Stimulated activated CD4-positive, alpha-beta T cell treated with anti-CD3 and anti-CD28 coated beads, Interleukin-15, amount 100 ng/mL, for 48 hours (primary cell): ENCODE data around the gene CLN6.
"Not testable (repeated sequence)": the region's sequence is repeated elsewhere in the genome, so short reads cannot be mapped to it uniquely, and the experiment has no call there.

ENCODE experiments used
- DNase-seq, 2 donors: peaks; one replicate each; pipeline ENCODE4 v3.0.0-alpha.2; 2020; ENCODE audit warnings: low read depth in 2 of 2

CLN6 gene

GRCh38 chr15:68256675-68257450 is 27.3 kb upstream of the CLN6 start:
- peak; percentile 41 to 66 for DNase-seq

- DNase-seq: no peak
Measured at GRCh38 chr15:68252925-68253534, 23.5 kb upstream of the CLN6 start.

- DNase-seq: no peak
Measured at GRCh38 chr15:68249058-68249713, 19.7 kb upstream of the CLN6 start.

DNA sequence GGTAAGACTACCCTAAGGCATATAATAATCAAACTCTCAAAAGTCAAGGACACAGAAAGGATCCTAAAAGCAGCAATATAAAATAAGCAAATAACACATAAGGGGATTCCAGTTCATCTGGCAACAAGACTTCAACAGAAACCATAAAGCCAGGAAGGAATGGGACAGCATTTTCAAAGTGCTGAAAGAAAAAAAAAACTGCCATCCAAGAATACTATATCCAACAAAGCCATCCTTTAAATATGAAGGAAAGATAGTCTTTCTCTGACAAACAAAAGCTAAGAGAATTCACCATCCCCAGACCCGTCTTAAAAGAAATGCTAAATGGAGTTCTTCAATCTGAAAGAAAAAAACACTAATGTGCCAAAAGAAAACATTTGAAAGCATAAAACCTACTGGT is 14.7 kb upstream of the CLN6 start:
- no peak for DNase-seq

DNA sequence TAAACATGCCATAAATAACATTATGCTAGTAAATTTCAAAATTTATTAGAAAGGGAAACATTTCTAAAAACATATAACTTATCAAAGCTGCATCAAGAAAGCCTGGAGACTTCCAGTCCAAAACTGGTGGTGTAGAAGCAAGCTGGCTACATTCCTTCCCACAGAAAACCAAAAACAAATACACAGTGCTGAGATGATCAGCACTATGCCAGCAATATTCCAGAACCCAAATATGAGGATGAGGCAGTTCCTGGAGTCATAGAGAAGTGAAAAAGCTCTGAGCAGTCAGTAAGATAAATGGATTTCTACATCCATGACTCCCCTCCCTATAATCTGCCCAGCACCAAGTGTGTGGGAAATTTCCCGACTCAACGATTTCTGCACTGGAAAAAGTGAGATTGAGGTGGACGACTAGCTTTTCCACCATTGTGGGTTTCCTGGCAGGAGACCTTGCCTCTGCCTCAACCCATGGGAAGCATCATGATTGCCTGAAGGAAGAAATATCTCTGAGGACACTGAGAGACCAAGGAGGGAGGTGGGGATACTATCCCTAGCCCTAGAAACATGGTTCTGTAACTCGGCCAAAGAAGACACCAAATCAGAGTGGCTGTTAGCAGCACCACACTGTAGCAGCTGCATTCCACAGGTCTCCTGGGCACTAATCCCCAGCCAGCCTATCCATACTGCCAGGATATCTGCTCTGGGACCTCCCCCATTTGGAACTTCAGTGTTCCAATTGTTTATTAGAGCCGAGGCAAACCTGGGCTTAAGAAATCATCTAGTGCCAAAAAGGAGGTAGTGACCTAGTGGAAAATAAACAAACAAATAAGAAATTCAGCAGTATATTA is 11.8 kb upstream of the CLN6 start:
- no peak for DNase-seq

DNA sequence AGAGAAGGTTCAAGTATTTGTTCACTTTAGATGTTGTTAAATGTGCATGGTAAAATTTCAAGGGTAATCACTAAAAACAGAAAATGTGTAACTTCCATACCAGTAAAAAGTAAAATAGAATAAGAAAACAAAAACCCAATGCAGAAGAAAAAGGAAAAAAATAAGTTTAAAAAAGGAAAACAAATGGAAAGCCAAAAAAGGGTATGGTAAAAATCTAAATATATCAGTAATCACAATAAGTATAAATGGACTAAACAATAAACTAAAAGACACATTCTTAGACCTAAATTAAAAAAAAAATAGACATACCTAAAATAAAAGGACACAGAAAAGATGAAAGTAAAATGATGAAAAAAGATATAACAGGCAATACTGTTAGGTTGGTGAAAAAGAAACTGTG is 9.5 kb upstream of the CLN6 start:
- no peak for DNase-seq

DNA sequence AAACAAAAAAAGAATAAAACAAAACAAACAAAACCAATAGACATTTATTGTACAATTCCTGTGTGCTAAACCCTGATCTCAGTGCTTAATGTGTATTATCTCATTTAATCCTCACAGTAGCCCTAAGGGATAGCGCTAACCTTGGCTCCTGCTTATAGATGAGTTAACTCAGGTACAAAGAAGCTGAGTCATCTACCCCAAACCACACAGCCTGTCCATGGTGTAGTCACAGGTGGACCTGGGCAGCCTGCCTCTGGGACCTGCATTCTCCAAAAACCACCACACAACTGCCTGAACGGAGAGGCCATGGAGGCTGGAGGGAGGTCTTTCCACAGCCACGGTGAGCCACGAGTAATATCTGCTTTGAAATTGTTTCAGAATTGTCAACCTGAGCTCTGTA is 5.5 kb upstream of the CLN6 start:
- no peak for DNase-seq

DNA sequence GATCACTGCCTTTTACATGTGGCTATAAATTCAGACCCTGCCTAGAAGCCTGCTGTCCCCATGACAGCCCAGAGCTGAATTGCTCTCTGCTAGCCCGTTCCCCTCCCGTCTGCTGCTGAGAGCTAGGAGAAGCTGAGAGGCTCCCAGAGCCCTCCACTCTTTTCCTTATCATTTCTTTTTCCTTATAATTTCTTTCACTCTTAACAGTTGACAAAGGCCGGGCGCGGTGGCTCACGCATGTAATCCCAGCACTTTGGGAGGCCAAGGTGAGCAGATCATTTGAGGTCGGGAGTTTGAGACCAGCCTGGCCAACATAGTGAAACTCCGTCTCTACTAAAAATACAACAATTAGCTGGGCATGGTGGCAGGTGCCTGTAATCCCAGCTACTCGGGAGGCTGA is 5.0 kb upstream of the CLN6 start:
- not testable (repeated sequence) for DNase-seq

DNA sequence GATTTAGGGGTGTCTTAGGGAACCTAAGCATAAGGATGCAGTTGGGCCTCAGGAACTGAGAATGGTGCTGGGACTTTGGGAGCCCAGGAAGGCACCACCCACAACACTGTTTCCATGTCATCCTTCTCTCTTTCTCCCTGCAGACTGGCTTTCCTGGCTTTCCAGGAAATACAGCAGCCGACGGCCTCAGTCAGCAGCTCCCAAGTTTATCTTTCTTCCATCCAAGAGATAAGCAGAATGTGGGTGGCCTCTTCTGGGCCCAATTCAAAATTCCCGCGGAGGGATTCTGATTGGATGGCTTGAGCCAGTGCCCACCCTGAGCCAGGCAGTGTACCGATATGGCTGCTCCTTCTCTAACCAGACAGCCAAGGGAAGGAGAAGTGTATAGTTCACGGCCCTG is 4.5 kb upstream of the CLN6 start:
- no peak for DNase-seq

- no peak for DNase-seq
Measured at GRCh38 chr15:68232937-68233336, 3.4 kb upstream of the CLN6 start.

- no peak for DNase-seq
Measured at GRCh38 chr15:68232449-68232848, 2.9 kb upstream of the CLN6 start.

DNA sequence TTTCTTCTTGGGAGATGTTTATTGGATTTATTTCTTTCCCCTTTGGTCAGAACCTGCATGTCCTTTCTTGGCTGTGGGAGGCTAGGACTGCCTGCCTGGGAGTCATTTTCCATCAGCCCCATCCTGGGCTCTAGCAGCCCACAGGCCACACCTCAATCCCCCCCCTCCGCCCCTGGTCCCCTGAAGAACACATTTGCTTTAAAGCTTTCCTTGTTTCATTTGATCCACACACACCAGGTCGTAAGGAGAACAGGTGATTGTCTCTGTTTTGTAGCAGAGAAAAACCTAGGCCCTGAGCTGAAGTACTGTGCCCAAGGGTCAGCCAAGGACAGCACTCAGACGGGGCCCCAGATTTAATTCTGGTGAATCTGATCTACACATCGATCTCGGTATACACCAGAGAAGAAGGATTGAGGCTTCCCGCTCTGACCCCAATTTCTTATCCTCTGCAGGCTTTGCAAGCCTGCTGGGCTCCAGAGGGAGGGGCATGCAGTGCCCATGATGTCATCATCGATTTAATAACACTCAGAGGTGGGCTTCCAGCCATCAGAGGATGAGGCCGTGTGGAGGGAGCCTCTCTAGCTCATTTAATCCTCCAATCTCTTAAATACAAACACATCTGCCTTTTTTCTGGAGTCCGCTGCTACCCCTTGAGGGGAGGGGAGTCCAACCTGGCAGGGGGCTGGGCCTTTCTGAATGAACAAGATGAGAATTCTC is 1.7 kb upstream of the CLN6 start:
- no peak for DNase-seq

GRCh38 chr15:68230157-68231100 is 901 bp upstream of the CLN6 start:
- DNase-seq: no peak

DNA sequence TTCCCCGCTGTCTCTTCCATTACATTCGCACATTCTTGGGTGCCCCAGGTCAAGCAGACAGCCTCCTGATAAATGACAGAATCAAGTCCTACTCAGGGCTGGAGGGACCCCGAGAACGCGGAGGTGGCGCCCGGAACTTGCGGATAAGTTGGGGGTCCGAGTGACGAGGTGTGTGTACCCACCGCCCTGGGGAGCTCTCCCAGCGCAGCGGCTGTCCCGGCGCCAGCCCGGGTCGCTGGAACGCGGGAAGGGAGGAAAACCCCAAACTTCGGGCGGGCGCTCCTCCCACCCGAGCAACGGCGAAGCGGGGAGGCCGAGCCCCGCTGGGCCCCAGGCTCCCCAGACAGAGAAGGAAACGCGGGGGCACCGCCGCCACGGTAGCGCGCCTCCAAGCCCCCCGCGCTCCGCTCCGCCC is 550 bp downstream of the CLN6 start:
- DNase-seq: no peak

DNA sequence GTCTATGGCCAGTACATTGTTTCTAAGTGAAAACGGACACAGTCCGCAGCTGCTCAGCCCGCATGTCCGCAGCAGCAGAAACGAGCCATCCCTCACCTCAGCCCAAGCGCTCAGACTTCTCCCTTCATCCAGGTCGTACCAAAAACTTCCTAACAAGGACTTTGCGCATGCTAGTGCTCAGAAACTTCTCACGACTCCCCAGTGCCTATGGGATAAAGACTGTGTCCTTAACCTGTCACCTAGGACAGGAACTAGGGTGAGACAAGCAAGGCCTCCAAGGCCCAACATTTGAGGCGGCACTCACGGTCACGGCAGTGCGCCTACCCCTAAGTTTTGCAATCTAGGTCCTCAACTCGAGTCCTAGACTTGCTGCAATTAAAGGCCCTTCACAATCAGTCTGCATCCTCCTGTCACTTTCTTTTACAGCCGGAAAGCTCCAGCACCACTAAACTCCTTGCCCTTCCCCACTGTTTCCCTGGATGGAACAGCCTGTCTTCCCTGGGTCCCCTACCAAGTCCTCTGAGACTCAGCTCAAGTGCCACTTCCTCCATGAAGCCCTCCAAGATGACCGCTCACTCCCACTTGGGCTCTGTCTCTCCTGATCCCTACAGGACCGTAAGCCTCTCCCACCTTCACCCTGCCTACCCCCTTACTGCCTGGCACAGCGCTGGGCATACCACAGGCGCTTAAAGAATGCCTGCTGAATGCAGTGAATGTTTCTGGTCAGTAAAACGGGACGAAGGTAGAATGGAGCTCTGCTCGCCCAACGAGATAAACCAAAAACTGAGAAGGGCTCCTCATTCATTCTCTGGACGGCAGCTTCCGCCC is 1.2 kb downstream of the CLN6 start:
- no peak for DNase-seq

DNA sequence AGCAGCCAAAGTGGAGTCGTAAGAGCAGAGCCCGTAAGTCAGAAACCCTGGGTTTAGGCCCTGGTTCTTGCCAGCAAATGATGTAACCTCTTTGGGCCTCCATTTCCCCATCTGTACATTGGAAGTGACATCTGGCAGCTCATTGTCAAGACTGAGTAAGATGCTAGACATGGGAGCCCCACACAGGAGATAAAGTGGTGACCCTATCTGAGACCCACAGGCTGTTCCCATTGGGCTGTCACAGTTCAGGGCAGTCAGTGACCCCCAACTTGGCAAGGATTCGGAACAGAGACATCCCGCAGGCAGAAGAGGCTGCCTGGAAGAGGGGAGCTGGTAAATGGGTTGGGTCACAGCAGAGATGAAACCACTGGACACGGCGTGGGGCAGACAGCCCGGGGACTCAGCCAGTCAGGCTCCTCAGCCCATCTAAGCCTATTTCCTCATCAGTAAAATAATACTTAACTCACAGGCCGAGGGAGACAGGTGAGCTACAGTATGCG is 1.8 kb downstream of the CLN6 start:
- DNase-seq: no peak

GRCh38 chr15:68225442-68225841 is 4.1 kb downstream of the CLN6 start:
- DNase-seq: not testable (repeated sequence)

DNA sequence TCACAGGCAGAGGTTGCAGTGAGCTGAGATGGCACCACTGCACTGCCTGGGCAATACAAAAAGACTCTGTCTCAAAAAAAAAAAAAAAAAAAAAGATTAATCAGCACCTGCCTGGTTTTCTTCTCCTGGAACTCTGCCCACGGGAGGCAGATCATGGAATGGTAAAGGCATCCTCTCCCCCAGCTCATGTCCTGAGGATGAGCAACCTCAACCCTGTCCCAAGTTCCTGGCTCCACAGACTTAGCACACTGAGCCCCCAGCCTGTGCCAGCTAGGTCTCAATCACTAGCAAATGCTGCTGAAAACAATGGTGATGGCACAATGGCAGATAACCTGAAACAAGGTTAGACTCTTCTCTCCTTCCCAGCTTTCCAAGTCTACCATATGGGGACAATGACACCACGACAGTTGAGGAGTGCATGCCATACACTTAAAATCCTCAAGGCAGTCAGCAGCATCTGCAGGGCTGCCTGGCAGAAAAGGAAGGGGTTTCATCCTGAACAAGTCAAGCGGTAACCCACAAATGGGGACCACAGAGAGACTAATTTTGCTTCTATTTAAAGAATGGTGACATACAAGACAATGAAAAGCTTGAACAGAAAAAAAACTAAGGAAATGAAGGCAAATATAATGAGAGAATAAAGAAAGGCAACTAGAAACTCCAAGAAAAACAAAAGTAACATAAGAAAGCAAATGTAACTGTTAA is 4.8 kb downstream of the CLN6 start:
- no peak for DNase-seq

DNA sequence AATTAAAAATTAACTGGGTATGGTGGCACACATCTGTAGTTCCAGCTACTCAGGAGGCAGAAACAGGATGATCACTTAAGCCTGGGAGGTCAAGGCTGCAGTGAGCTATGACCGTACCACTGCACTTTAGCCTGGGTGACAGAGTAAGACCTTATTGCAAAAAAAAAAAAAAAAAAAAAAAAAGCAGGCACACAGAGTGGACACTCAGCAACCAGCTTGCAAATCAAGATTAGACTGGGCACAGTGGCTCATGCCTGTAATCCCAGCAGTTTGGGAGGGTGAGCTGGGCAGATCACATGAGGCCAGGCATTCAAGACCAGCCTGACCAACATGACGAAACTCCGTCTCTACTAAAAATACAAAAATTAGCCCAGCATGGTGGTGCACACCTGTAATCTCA is 5.4 kb downstream of the CLN6 start:
- DNase-seq: no peak
